Astrocyte (in vitro differentiated cells and primary cell): ENCODE results near the gene LRP11.

ENCODE experiments used
- EZH2 ChIP-seq: IDR thresholded peaks from 2 replicates; pipeline ENCODE4 v1.6.1; 2012; ENCODE audit warnings: mild to moderate bottlenecking, low read length, inconsistent platforms; ENCODE audit not compliant: insufficient read depth
- TF ChIP-seq, protein P1 (sequence below): IDR thresholded peaks from 2 replicates; pipeline ENCODE4 v1.5.1; 2011; ENCODE audit warnings: low read depth, mild to moderate bottlenecking, inconsistent platforms, low read length, moderate library complexity; ENCODE audit not compliant: insufficient read depth

DNA sequence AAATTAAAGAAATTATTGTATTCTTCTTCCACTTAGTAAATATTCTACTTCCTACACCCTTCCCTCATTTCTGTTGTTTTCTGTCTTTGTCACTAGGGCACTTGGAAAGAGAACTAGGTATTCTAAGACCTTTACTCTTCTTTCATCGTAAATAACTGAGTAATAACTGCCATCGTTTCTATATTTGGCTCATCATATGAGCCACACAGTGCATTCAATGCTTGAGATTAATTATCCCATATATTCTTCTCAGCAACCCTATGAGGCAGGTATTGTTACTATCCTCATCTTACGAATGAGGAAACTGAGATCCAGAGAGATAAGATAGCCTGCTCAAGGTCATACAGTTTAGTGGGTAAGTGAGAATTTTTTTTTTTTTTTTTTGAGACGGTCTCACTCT, 38.9 kb downstream of the LRP11 start:
- TF ChIP-seq, protein P1, sequence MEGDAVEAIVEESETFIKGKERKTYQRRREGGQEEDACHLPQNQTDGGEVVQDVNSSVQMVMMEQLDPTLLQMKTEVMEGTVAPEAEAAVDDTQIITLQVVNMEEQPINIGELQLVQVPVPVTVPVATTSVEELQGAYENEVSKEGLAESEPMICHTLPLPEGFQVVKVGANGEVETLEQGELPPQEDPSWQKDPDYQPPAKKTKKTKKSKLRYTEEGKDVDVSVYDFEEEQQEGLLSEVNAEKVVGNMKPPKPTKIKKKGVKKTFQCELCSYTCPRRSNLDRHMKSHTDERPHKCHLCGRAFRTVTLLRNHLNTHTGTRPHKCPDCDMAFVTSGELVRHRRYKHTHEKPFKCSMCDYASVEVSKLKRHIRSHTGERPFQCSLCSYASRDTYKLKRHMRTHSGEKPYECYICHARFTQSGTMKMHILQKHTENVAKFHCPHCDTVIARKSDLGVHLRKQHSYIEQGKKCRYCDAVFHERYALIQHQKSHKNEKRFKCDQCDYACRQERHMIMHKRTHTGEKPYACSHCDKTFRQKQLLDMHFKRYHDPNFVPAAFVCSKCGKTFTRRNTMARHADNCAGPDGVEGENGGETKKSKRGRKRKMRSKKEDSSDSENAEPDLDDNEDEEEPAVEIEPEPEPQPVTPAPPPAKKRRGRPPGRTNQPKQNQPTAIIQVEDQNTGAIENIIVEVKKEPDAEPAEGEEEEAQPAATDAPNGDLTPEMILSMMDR: no peak
- TF ChIP-seq EZH2: no peak
